DND-41 (cell line): Measurements from ENCODE around the gene TROAP.

Experiments used
- CTCF ChIP-seq: IDR thresholded peaks from 2 replicates; pipeline ENCODE4 v1.5.1; 2012; ENCODE audit warnings: borderline replicate concordance, low read length, moderate library complexity, mild to moderate bottlenecking; ENCODE audit not compliant: poor library complexity, severe bottlenecking; ENCODE audit errors: extremely low read depth
- EZH2 ChIP-seq: IDR thresholded peaks from 3 replicates; pipeline ENCODE4 v1.6.1; 2012; ENCODE audit warnings: borderline replicate concordance, low read depth, mild to moderate bottlenecking, moderate library complexity, low read length, inconsistent platforms; ENCODE audit not compliant: severe bottlenecking

DNA sequence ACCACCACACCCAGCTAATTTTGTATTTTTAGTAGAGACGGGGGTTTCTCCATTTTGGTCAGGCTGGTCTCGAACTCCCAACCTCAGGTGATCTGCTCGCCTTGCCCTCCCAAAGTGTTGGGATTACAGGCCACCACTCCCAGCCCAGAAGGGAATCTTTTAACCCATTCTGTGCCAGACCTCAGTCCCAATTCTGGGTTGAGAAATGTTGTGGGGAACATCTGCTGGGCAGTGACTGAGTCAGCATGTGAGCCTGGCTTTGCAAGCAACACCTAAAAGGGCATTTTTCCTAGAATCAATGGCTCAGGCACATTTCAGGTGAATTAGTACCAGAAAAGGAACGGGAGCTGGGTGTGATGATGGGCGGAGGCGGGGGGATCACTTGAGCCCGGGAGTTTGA, 36.6 kb downstream of the TROAP start:
- TF ChIP-seq CTCF, result no peak
- no peak for TF ChIP-seq EZH2
